Endodermal cell (in vitro differentiated cells): ENCODE data around the gene IL36A. TPM values are rescaled to one million over a fixed set of nuclear protein-coding genes. Genes with fewer than 3 reads are reported as not detected.

ENCODE experiments used
- DNase-seq: peaks from one replicate; pipeline ENCODE4 v3.0.0-alpha.2; 2017
- H3K27ac ChIP-seq: 2 replicates; pipeline ENCODE4 v1.5.1; 2013; ENCODE audit warnings: mild to moderate bottlenecking, low read depth, low read length, moderate library complexity
- H3K27me3 ChIP-seq: 2 replicates; pipeline ENCODE4 v1.6.1; 2013; ENCODE audit warnings: mild to moderate bottlenecking, low read length, moderate library complexity; ENCODE audit not compliant: insufficient read depth, control insufficient read depth, poor library complexity, severe bottlenecking
- H3K36me3 ChIP-seq: 2 replicates; pipeline ENCODE4 v1.7.0; 2013; ENCODE audit warnings: mild to moderate bottlenecking, low read length, moderate library complexity; ENCODE audit not compliant: control insufficient read depth, insufficient read depth
- H3K4me1 ChIP-seq: one replicate; pipeline ENCODE4 v1.7.0; 2013; ENCODE audit warnings: low read length; ENCODE audit not compliant: control insufficient read depth, insufficient read depth
- H3K4me3 ChIP-seq: 2 replicates; pipeline ENCODE4 v1.5.1; 2013; ENCODE audit warnings: mild to moderate bottlenecking, low read length, moderate library complexity
- H3K9ac ChIP-seq: 2 replicates; pipeline ENCODE4 v1.6.1; 2013; ENCODE audit warnings: mild to moderate bottlenecking, low read length, moderate library complexity; ENCODE audit not compliant: poor library complexity, severe bottlenecking; ENCODE audit errors: extremely low read depth
- H3K9me3 ChIP-seq: 2 replicates; pipeline ENCODE4 v1.6.1; 2013; ENCODE audit warnings: mild to moderate bottlenecking, low read length, moderate library complexity; ENCODE audit not compliant: control insufficient read depth
- H3K27ac Mint-ChIP-seq: 2 replicates; pipeline ENCODE4 v1.8.0; 2020; ENCODE audit warnings: mixed read lengths
- H3K27me3 Mint-ChIP-seq: 2 replicates; pipeline ENCODE4 v1.8.0; 2021; ENCODE audit warnings: mild to moderate bottlenecking, mixed read lengths; ENCODE audit not compliant: insufficient read depth
- H3K36me3 Mint-ChIP-seq: 2 replicates; pipeline ENCODE4 v1.8.0; 2020; ENCODE audit warnings: low read depth, mixed read lengths
- H3K4me1 Mint-ChIP-seq: 2 replicates; pipeline ENCODE4 v1.8.0; 2020; ENCODE audit warnings: mixed read lengths
- H3K4me3 Mint-ChIP-seq: 2 replicates; pipeline ENCODE4 v1.8.0; 2020; ENCODE audit warnings: mild to moderate bottlenecking, moderate library complexity, mixed read lengths
- H3K9me3 Mint-ChIP-seq: 2 replicates; pipeline ENCODE4 v1.8.0; 2020; ENCODE audit warnings: mild to moderate bottlenecking, mixed read lengths
- CTCF ChIP-seq: fragments of 200-600 bp; sonication (generic); conservative IDR thresholded peaks from 2 replicates; pipeline ENCODE4 v1.5.0; 2021; ENCODE audit warnings: antibody characterized with exemption, mild to moderate bottlenecking
- WGBS, 2 experiments: methylation state at CpG; one replicate each; pipeline versions ENCODE4 v1.1.5 to v1.1.7; 2013; ENCODE audit warnings: missing lambda C conversion rate in 2 of 2, mixed read lengths in 1 of 2; ENCODE audit not compliant: insufficient coverage in 1 of 2, insufficient read length in 1 of 2; 5-methylcytosine and 5-hydroxymethylcytosine counted together
- total RNA-seq, 2 donors: library from RNA; stranded (reverse); fragmentation: NEBNext Ultra II Directional in 1 of 2; extraction: Animal tissue kit (Norgen Biotek cat#: 25700) in 1 of 2; gene quantifications; 2 replicates in 1 of 2; 3 replicates in 1 of 2; pipeline ENCODE4 v1.2.1, GENCODE V29; 2021

The IL36A gene
- total RNA-seq, 2 donors from 2014 or later, result not detected

DNA sequence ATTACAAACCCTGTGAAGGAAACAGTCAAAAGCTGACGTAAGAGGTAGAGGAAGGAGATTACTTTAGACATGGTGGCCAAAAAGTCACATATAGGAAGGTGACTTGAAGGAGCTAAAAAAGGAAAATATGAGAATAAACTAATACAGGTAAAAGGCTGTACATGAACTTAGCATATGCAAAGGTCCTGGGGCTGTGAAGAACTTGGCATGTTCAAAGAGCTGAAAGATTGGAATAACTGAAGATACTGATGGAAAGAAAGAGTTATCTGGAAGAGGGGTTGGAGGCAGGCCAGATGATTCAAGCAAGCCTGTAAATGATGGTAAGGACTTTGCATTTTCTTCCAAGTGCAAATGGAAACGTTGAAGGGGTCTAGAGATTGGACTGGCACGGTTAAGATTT lies 13.2 kb downstream of the IL36A start:
- TF ChIP-seq CTCF, result no peak
- WGBS, 2 experiments, result 80 to 81% methylated on average over 3 of the region's 3 CpGs
- no peaks in the 10 kb centered on the region for H3K36me3 Mint-ChIP-seq
- no peak overlapping the region for H3K27ac Mint-ChIP-seq
- H3K27me3 Mint-ChIP-seq, result peaks cover 41% of the 10 kb centered on the region
- no peaks in the 10 kb centered on the region for H3K36me3 ChIP-seq
- no peak overlapping the region for H3K9ac ChIP-seq
- no peaks in the 10 kb centered on the region for H3K4me1 Mint-ChIP-seq
- no peaks in the 10 kb centered on the region for H3K9me3 ChIP-seq
- no peak overlapping the region for H3K4me3 Mint-ChIP-seq
- H3K4me1 ChIP-seq, result no peaks in the 10 kb centered on the region
- peaks cover 7% of the 10 kb centered on the region for H3K9me3 Mint-ChIP-seq
- no peak overlapping the region for H3K27ac ChIP-seq
- no peak for DNase-seq
- H3K4me3 ChIP-seq, result no peak overlapping the region
- H3K27me3 ChIP-seq, result peaks cover 66% of the 10 kb centered on the region

- Histone ChIP-seq H3K9me3 (no peaks in the 10 kb centered on the region), H3K27me3 (peaks cover 77% of the 10 kb centered on the region), H3K36me3 (no peaks in the 10 kb centered on the region), H3K9ac (no peak overlapping the region), H3K27ac (no peak overlapping the region), H3K4me3 (no peak overlapping the region), H3K4me1 (no peaks in the 10 kb centered on the region)
- 37 to 72% methylated on average over 3 to 4 of the region's 4 CpGs for WGBS, 2 experiments
- H3K9me3 Mint-ChIP-seq, result peaks cover 7% of the 10 kb centered on the region
- no peaks in the 10 kb centered on the region for H3K4me1 Mint-ChIP-seq
- TF ChIP-seq CTCF, result no peak
- H3K27me3 Mint-ChIP-seq, result peaks cover 52% of the 10 kb centered on the region
- H3K4me3 Mint-ChIP-seq, result no peak overlapping the region
- H3K36me3 Mint-ChIP-seq, result no peaks in the 10 kb centered on the region
- no peak overlapping the region for H3K27ac Mint-ChIP-seq
- DNase-seq, result no peak
Observed at GRCh38 chr2:113021312-113021711, 16.1 kb downstream of the IL36A start.

DNA sequence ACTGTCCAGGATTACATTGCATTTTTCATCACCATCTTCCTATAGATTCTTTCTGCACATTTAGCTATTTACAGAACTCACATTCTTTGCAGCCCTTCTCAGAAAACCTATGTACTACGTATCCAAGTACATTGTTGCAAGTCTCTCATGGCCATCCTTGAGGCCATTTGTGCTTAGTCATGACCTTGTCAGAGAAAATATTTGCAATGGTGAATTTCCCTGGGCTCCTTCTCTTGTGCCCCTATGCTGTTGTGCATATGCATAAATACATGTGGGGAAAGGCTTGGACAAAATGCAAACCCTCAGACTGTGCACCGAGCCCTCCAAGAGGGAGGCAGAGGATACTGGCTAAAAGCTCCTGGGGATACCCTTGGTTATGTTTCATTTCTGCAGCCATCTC lies 19.5 kb downstream of the IL36A start:
- Histone ChIP-seq H3K36me3 (no peaks in the 10 kb centered on the region), H3K4me3 (no peak overlapping the region), H3K27me3 (peaks cover 80% of the 10 kb centered on the region), H3K4me1 (no peaks in the 10 kb centered on the region), H3K27ac (no peak overlapping the region), H3K9me3 (no peaks in the 10 kb centered on the region), H3K9ac (no peak overlapping the region)
- Mint-ChIP-seq H3K36me3 (no peaks in the 10 kb centered on the region), H3K4me1 (no peaks in the 10 kb centered on the region), H3K27ac (no peak overlapping the region), H3K9me3 (peaks cover 1% of the 10 kb centered on the region), H3K27me3 (peaks cover 57% of the 10 kb centered on the region), H3K4me3 (no peak overlapping the region)
- TF ChIP-seq CTCF, result no peak
- 91 to 100% methylated on average over 1 to 2 of the region's 2 CpGs for WGBS, 2 experiments
- DNase-seq, result no peak
